H9 (cell line): ENCODE measurements around the gene SRPK2. TPM values are rescaled to one million over a fixed set of nuclear protein-coding genes. Genes with fewer than 3 reads are reported as not detected.

ENCODE experiments used
- DNase-seq: peaks from one replicate; pipeline ENCODE4 v3.0.0-alpha.2; 2017
- H2AFZ ChIP-seq: one replicate; pipeline ENCODE4 v1.6.1; 2013; ENCODE audit warnings: mild to moderate bottlenecking, low read length, control low read depth, moderate library complexity
- H2AK5ac ChIP-seq: 2 replicates; pipeline ENCODE4 v1.6.1; 2013; ENCODE audit warnings: low read length, control low read depth, mixed read lengths; ENCODE audit not compliant: insufficient read length
- H2BK120ac ChIP-seq: one replicate; pipeline ENCODE4 v1.6.1; 2013; ENCODE audit warnings: low read depth, mild to moderate bottlenecking, low read length, control low read depth, inconsistent platforms; ENCODE audit not compliant: poor library complexity, severe bottlenecking
- H2BK12ac ChIP-seq: 2 replicates; pipeline ENCODE4 v1.6.1; 2013; ENCODE audit warnings: low read length, control low read depth, mixed read lengths, low read depth; ENCODE audit not compliant: insufficient read length
- H2BK15ac ChIP-seq: 2 replicates; pipeline ENCODE4 v1.6.1; 2013; ENCODE audit warnings: low read depth, low read length, control low read depth
- H2BK20ac ChIP-seq: one replicate; pipeline ENCODE4 v1.6.1; 2013; ENCODE audit warnings: low read depth, mild to moderate bottlenecking, low read length, control low read depth, inconsistent platforms; ENCODE audit not compliant: poor library complexity, severe bottlenecking
- H2BK5ac ChIP-seq: 2 replicates; pipeline ENCODE4 v1.6.1; 2013; ENCODE audit warnings: low read length, control low read depth, mixed read lengths; ENCODE audit not compliant: insufficient read length
- H3K14ac ChIP-seq: 2 replicates; pipeline ENCODE4 v1.6.1; 2013; ENCODE audit warnings: low read length, control low read depth; ENCODE audit not compliant: insufficient read depth
- H3K18ac ChIP-seq: 2 replicates; pipeline ENCODE4 v1.6.1; 2013; ENCODE audit warnings: low read depth, mild to moderate bottlenecking, mixed read lengths, low read length, control low read depth; ENCODE audit not compliant: insufficient read length
- H3K23ac ChIP-seq: 2 replicates; pipeline ENCODE4 v1.6.1; 2013; ENCODE audit warnings: low read length, control low read depth, mixed read lengths, low read depth; ENCODE audit not compliant: insufficient read length
- H3K23me2 ChIP-seq: 2 replicates; pipeline ENCODE4 v1.6.1; 2013; ENCODE audit warnings: low read depth, mild to moderate bottlenecking, mixed read lengths, low read length, control low read depth; ENCODE audit not compliant: insufficient read length, poor library complexity, severe bottlenecking
- H3K27ac ChIP-seq: 2 replicates; pipeline ENCODE4 v1.5.1; 2013; ENCODE audit warnings: low read length, control low read depth, mixed read lengths, low read depth; ENCODE audit not compliant: insufficient read length
- H3K27me3 ChIP-seq: 2 replicates; pipeline ENCODE4 v1.6.1; 2013; ENCODE audit warnings: low read length, control low read depth, inconsistent platforms; ENCODE audit not compliant: insufficient read depth
- H3K4ac ChIP-seq: 2 replicates; pipeline ENCODE4 v1.6.1; 2013; ENCODE audit warnings: low read depth, mild to moderate bottlenecking, control low read depth, inconsistent platforms, low read length, moderate library complexity
- H3K4me1 ChIP-seq: 2 replicates; pipeline ENCODE4 v1.6.1; 2013; ENCODE audit warnings: low read length, control low read depth, inconsistent platforms; ENCODE audit not compliant: insufficient read depth
- H3K4me2 ChIP-seq: 2 replicates; pipeline ENCODE4 v1.6.1; 2013; ENCODE audit warnings: low read length, control low read depth, mixed read lengths; ENCODE audit not compliant: insufficient read length, insufficient read depth
- H3K56ac ChIP-seq: 2 replicates; pipeline ENCODE4 v1.6.1; 2013; ENCODE audit warnings: low read depth, mild to moderate bottlenecking, mixed read lengths, low read length, control low read depth; ENCODE audit not compliant: insufficient read length
- H3K79me1 ChIP-seq: 2 replicates; pipeline ENCODE4 v1.6.1; 2013; ENCODE audit warnings: low read depth, mild to moderate bottlenecking, moderate library complexity, low read length, control low read depth, inconsistent platforms; ENCODE audit not compliant: insufficient read depth, poor library complexity, severe bottlenecking
- H3K79me2 ChIP-seq: 2 replicates; pipeline ENCODE4 v1.6.1; 2013; ENCODE audit warnings: low read length, control low read depth, inconsistent platforms; ENCODE audit not compliant: insufficient read depth
- H3K9ac ChIP-seq: 2 replicates; pipeline ENCODE4 v1.6.1; 2013; ENCODE audit warnings: low read length, control low read depth, mixed read lengths; ENCODE audit not compliant: insufficient read length; ENCODE audit errors: extremely low read depth
- H3K9me3 ChIP-seq: one replicate; pipeline ENCODE4 v1.6.1; 2013; ENCODE audit warnings: low read depth, low read length, inconsistent platforms; ENCODE audit not compliant: control insufficient read depth
- H3T11ph ChIP-seq: one replicate; pipeline ENCODE4 v1.6.1; 2013; ENCODE audit warnings: mild to moderate bottlenecking, low read length, control low read depth, inconsistent platforms
- H4K20me1 ChIP-seq: one replicate; pipeline ENCODE4 v1.6.1; 2013; ENCODE audit not compliant: control insufficient read depth, insufficient read length, insufficient read depth
- H4K5ac ChIP-seq: 2 replicates; pipeline ENCODE4 v1.6.1; 2013; ENCODE audit warnings: low read depth, mild to moderate bottlenecking, mixed read lengths, low read length, control low read depth; ENCODE audit not compliant: insufficient read length
- H4K8ac ChIP-seq: replicated peaks from 2 replicates; pipeline ENCODE4 v1.6.1; 2013; ENCODE audit warnings: low read length, control low read depth, mixed read lengths, low read depth; ENCODE audit not compliant: insufficient read length
- H4K91ac ChIP-seq: 2 replicates; pipeline ENCODE4 v1.6.1; 2013; ENCODE audit warnings: low read depth, mild to moderate bottlenecking, moderate library complexity, mixed read lengths, low read length, control low read depth; ENCODE audit not compliant: insufficient read length
- H3K27ac Mint-ChIP-seq, 3 experiments: 2 replicates in 2 of 3; 3 replicates in 1 of 3; pipeline ENCODE4 v1.8.0; 2020 to 2021; ENCODE audit warnings: mixed read lengths in 3 of 3, mild to moderate bottlenecking in 1 of 3, moderate library complexity in 1 of 3
- H3K27me3 Mint-ChIP-seq: 2 replicates; pipeline ENCODE4 v1.8.0; 2021; ENCODE audit warnings: low read depth, mild to moderate bottlenecking, moderate library complexity, mixed read lengths
- H3K36me3 Mint-ChIP-seq, 3 experiments: 2 replicates in 2 of 3; 3 replicates in 1 of 3; pipeline ENCODE4 v1.8.0; 2020 to 2021; ENCODE audit warnings: low read depth in 3 of 3, mixed read lengths in 3 of 3; ENCODE audit not compliant: insufficient read depth in 1 of 3
- H3K4me1 Mint-ChIP-seq, 2 experiments: 2 replicates each; pipeline ENCODE4 v1.8.0; 2020; ENCODE audit warnings: mixed read lengths in 2 of 2
- H3K4me3 Mint-ChIP-seq, 2 experiments: 2 replicates in 1 of 2; 3 replicates in 1 of 2; pipeline ENCODE4 v1.8.0; 2020 to 2021; ENCODE audit warnings: mild to moderate bottlenecking in 2 of 2, mixed read lengths in 2 of 2, moderate library complexity in 1 of 2
- H3K9me3 Mint-ChIP-seq, 2 experiments: 2 replicates in 1 of 2; 3 replicates in 1 of 2; pipeline ENCODE4 v1.8.0; 2020; ENCODE audit warnings: mild to moderate bottlenecking in 2 of 2, mixed read lengths in 2 of 2, moderate library complexity in 1 of 2
- WGBS: extraction: QIAGEN DNeasy Blood & Tissue Kit; methylation state at CpG from one replicate; pipeline ENCODE4 v1.1.7; 2013; ENCODE audit warnings: missing lambda C conversion rate, low lambda C conversion rate, mixed read lengths; ENCODE audit not compliant: insufficient read length; ENCODE audit errors: extremely low coverage; 5-methylcytosine and 5-hydroxymethylcytosine counted together
- total RNA-seq: library from RNA; stranded (reverse); gene quantifications from 2 replicates; pipeline ENCODE4 v1.2.1, GENCODE V29; 2021
- TF ChIP-seq, protein P1 (sequence below): fragments of 200-600 bp; sonication (generic); conservative IDR thresholded peaks from 3 replicates; pipeline ENCODE4 v1.8.0; 2021; ENCODE audit warnings: antibody characterized with exemption, mild to moderate bottlenecking

SRPK2 gene
- total RNA-seq, 1 experiment from 2014 or later, result 41.1 TPM

DNA sequence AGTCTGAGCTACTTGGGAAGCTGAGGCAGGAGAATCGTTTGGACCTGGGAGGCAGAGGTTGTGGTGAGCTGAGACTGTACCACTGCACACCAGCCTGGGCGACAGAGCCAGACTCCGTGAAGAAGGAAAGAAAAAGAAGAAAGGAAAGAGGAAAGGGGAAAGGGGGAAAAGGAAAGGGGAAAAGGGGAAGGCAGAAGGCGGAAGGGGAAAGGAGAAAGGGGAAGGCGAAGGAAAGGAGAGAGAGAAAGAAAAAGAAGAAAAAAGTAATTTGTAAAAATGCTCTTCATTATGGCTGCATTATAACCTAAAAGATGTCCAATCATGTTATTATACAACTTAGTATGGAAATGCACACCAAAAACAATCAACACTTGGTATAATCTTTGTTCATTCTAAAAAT is 110.2 kb downstream of the SRPK2 start:
- Mint-ChIP-seq H3K4me3 (no peak overlapping the region), H3K27me3 (no peaks in the 10 kb centered on the region), H3K9me3 (peaks cover 0 to 3% of the 10 kb centered on the region in 2 experiments; a peak in 1 of 5 replicates), H3K36me3 (no peaks in the 10 kb centered on the region; a peak in 4 of 7 replicates), H3K27ac (0 out of 7 replicates have a peak overlapping the region, but pooled peaks of 1 of the 3 experiments have one; percentile 64), H3K4me1 (peaks cover 16 to 19% of the 10 kb centered on the region in 2 experiments)
- no peaks in the 10 kb centered on the region for H4K20me1 ChIP-seq
- TF ChIP-seq, protein P1, sequence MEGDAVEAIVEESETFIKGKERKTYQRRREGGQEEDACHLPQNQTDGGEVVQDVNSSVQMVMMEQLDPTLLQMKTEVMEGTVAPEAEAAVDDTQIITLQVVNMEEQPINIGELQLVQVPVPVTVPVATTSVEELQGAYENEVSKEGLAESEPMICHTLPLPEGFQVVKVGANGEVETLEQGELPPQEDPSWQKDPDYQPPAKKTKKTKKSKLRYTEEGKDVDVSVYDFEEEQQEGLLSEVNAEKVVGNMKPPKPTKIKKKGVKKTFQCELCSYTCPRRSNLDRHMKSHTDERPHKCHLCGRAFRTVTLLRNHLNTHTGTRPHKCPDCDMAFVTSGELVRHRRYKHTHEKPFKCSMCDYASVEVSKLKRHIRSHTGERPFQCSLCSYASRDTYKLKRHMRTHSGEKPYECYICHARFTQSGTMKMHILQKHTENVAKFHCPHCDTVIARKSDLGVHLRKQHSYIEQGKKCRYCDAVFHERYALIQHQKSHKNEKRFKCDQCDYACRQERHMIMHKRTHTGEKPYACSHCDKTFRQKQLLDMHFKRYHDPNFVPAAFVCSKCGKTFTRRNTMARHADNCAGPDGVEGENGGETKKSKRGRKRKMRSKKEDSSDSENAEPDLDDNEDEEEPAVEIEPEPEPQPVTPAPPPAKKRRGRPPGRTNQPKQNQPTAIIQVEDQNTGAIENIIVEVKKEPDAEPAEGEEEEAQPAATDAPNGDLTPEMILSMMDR, result no peak
- no peak overlapping the region for H2BK5ac ChIP-seq
- H2BK120ac ChIP-seq, result no peak overlapping the region
- H2BK20ac ChIP-seq, result no peak overlapping the region
- H3K14ac ChIP-seq, result no peak overlapping the region
- H3K79me2 ChIP-seq, result peaks cover 3% of the 10 kb centered on the region; the same call in 1 of the 2 replicates
- no peak overlapping the region for H4K8ac ChIP-seq
- H3T11ph ChIP-seq, result no peak overlapping the region
- H3K27ac ChIP-seq, result no peak overlapping the region
- H3K9ac ChIP-seq, result no peak overlapping the region
- H3K23me2 ChIP-seq, result no peaks in the 10 kb centered on the region
- H4K91ac ChIP-seq, result no peak overlapping the region
- no peak for DNase-seq
- H4K5ac ChIP-seq, result no peak overlapping the region
- no peak overlapping the region for H3K18ac ChIP-seq
- no peak overlapping the region for H3K4ac ChIP-seq
- H3K56ac ChIP-seq, result no peak overlapping the region
- no peak overlapping the region for H2BK15ac ChIP-seq
- no peak overlapping the region for H2AFZ ChIP-seq
- no CpG with 5 or more reads among the region's 5 CpGs for WGBS
- no peak overlapping the region for H3K23ac ChIP-seq
- peaks cover 5% of the 10 kb centered on the region for H3K79me1 ChIP-seq
- no peak overlapping the region for H3K4me2 ChIP-seq
- no peaks in the 10 kb centered on the region; the same call in 1 of the 2 replicates for H3K4me1 ChIP-seq
- no peaks in the 10 kb centered on the region for H3K27me3 ChIP-seq
- H3K9me3 ChIP-seq, result no peaks in the 10 kb centered on the region
- H2BK12ac ChIP-seq, result no peak overlapping the region
- no peak overlapping the region for H2AK5ac ChIP-seq
